HG02943 (cell line): ENCODE data around the gene KRTAP10-7.

Experiments used
- ATAC-seq: cut with Tn5 transposase; IDR thresholded peaks from one replicate; pipeline ENCODE4 v1.9.1; 2021; ENCODE audit warnings: mild to moderate bottlenecking, low read depth, moderate library complexity; ENCODE audit not compliant: unreplicated experiment

Gene KRTAP10-7

GRCh38 chr21:44650973-44651675 lies 50.7 kb downstream of the KRTAP10-7 start:
- no peak for ATAC-seq
